IMR-90 (cell line): Measurements from ENCODE around the gene IRGM. TPM values are rescaled to one million over a fixed set of nuclear protein-coding genes. Genes with fewer than 3 reads are reported as not detected.

ENCODE experiments used
- ATAC-seq: fragments of 200-7000 bp; cut with Tn5 transposase; 2 replicates; pipeline ENCODE4 v1.9.1; 2020; ENCODE audit warnings: low read depth, mild to moderate bottlenecking, moderate library complexity
- BruUV-seq: library from RNA; stranded (reverse); fragments of 400-500 nt; replicated peaks from 2 replicates; lab custom pipeline; 2021; lab: Mats Ljungman, UMichigan
- CTCF ChIA-PET: fragments of 300-600 bp; formaldehyde crosslinking; extraction: SDS; loops from one replicate; lab custom pipeline; 2021; ENCODE audit warnings: antibody characterized with exemption; lab: Yijun Ruan, JAX
- POLR2A ChIA-PET: fragments of 300-600 bp; sonication (Branson Sonifier 250); formaldehyde crosslinking; loops from one replicate; lab custom pipeline; 2022; ENCODE audit warnings: antibody characterized with exemption; ENCODE audit not compliant: unreplicated experiment; lab: Charles Lee
- DNase-seq: peaks from one replicate; pipeline ENCODE4 v3.0.0; 2013
- H2AFZ ChIP-seq: replicated peaks from 2 replicates; pipeline ENCODE3; 2013; ENCODE audit warnings: low read length, mild to moderate bottlenecking; ENCODE audit not compliant: poor library complexity
- H2AK5ac ChIP-seq: 2 replicates; pipeline ENCODE4 v1.6.1; 2013; ENCODE audit warnings: low read depth, low read length, inconsistent platforms
- H2AK9ac ChIP-seq: replicated peaks from 2 replicates; pipeline ENCODE3; 2013; ENCODE audit warnings: mild to moderate bottlenecking, low read depth, low read length, moderate library complexity; ENCODE audit not compliant: poor library complexity
- H2BK120ac ChIP-seq: 2 replicates; pipeline ENCODE4 v1.6.1; 2013; ENCODE audit warnings: low read depth, low read length, inconsistent platforms
- H2BK15ac ChIP-seq: 3 replicates; pipeline ENCODE4 v1.6.1; 2013; ENCODE audit warnings: low read depth, low read length, inconsistent platforms
- H2BK20ac ChIP-seq: 2 replicates; pipeline ENCODE4 v1.6.1; 2013; ENCODE audit warnings: low read depth, mild to moderate bottlenecking, inconsistent platforms, low read length, moderate library complexity
- H2BK5ac ChIP-seq: 2 replicates; pipeline ENCODE4 v1.6.1; 2013; ENCODE audit warnings: mild to moderate bottlenecking, low read depth, low read length, inconsistent platforms; ENCODE audit not compliant: poor library complexity, severe bottlenecking
- H3K14ac ChIP-seq: replicated peaks from 2 replicates; pipeline ENCODE4 v1.6.1; 2013; ENCODE audit warnings: low read depth, low read length, inconsistent platforms
- H3K18ac ChIP-seq: 2 replicates; pipeline ENCODE4 v1.6.1; 2013; ENCODE audit warnings: low read depth, low read length, control low read depth
- H3K23ac ChIP-seq: 2 replicates; pipeline ENCODE4 v1.6.1; 2013; ENCODE audit warnings: low read depth, low read length, inconsistent platforms
- H3K27ac ChIP-seq: 2 replicates; pipeline ENCODE4 v1.5.1; 2013; ENCODE audit warnings: mild to moderate bottlenecking, control low read depth, low read length; ENCODE audit not compliant: insufficient read depth
- H3K27me3 ChIP-seq: 2 replicates; pipeline ENCODE4 v1.6.1; 2013; ENCODE audit warnings: low read length; ENCODE audit not compliant: control insufficient read depth, insufficient read depth
- H3K36me3 ChIP-seq: 2 replicates; pipeline ENCODE4 v1.6.1; 2013; ENCODE audit warnings: low read length, mixed read lengths; ENCODE audit not compliant: control insufficient read depth, insufficient read depth
- H3K4ac ChIP-seq: 2 replicates; pipeline ENCODE4 v1.6.1; 2013; ENCODE audit warnings: low read depth, low read length, inconsistent platforms
- H3K4me1 ChIP-seq: 2 replicates; pipeline ENCODE4 v1.6.1; 2013; ENCODE audit warnings: low read length, mixed read lengths; ENCODE audit not compliant: control insufficient read depth, insufficient read depth
- H3K4me2 ChIP-seq: 2 replicates; pipeline ENCODE4 v1.6.1; 2013; ENCODE audit warnings: low read depth, mild to moderate bottlenecking, control low read depth, low read length, moderate library complexity
- H3K4me3 ChIP-seq: 2 replicates; pipeline ENCODE4 v1.5.1; 2013; ENCODE audit warnings: low read depth, mild to moderate bottlenecking, control low read depth, low read length, moderate library complexity; ENCODE audit not compliant: insufficient read depth
- H3K56ac ChIP-seq: 2 replicates; pipeline ENCODE4 v1.6.1; 2013; ENCODE audit warnings: low read length, inconsistent platforms; ENCODE audit not compliant: insufficient read depth; ENCODE audit errors: extremely low read depth
- H3K79me1 ChIP-seq, 2 experiments: 2 replicates each; pipeline ENCODE4 v1.6.1; 2013; ENCODE audit warnings: low read length in 2 of 2, inconsistent platforms in 1 of 2, low read depth in 1 of 2
- H3K9ac ChIP-seq: 2 replicates; pipeline ENCODE4 v1.6.1; 2013; ENCODE audit warnings: low read depth, low read length, control low read depth
- H3K9me1 ChIP-seq: 2 replicates; pipeline ENCODE4 v1.6.1; 2013; ENCODE audit warnings: low read length, inconsistent platforms; ENCODE audit not compliant: insufficient read depth
- H3K9me3 ChIP-seq: 2 replicates; pipeline ENCODE4 v1.6.1; 2013; ENCODE audit warnings: low read length; ENCODE audit not compliant: control insufficient read depth, insufficient read depth
- H4K20me1 ChIP-seq: 2 replicates; pipeline ENCODE4 v1.6.1; 2013; ENCODE audit warnings: low read length, inconsistent platforms; ENCODE audit not compliant: insufficient read depth
- H4K5ac ChIP-seq: 2 replicates; pipeline ENCODE4 v1.6.1; 2013; ENCODE audit warnings: mild to moderate bottlenecking, low read depth, low read length, control low read depth
- H4K8ac ChIP-seq, 2 experiments: 2 replicates each; pipeline ENCODE4 v1.6.1; 2013; ENCODE audit warnings: low read depth in 2 of 2, low read length in 2 of 2, control low read depth in 1 of 2, inconsistent platforms in 1 of 2
- H4K91ac ChIP-seq: 2 replicates; pipeline ENCODE4 v1.6.1; 2013; ENCODE audit warnings: low read depth, low read length, inconsistent platforms; ENCODE audit not compliant: insufficient read depth
- BHLHE40 ChIP-seq: fragments of 150-350 bp; IDR thresholded peaks from 2 replicates; pipeline ENCODE4 v1.6.1; 2016; ENCODE audit warnings: mild to moderate bottlenecking, low read depth, low read length
- CEBPB ChIP-seq: IDR thresholded peaks from 2 replicates; pipeline ENCODE4 v1.6.1; 2012; ENCODE audit warnings: low read depth, low read length, improper control_type of control experiment
- CHD1 ChIP-seq: IDR thresholded peaks from 2 replicates; pipeline ENCODE4 v1.6.1; 2012; ENCODE audit warnings: low read depth, low read length, improper control_type of control experiment
- CTCF ChIP-seq: conservative IDR thresholded peaks from 2 replicates; pipeline ENCODE4 v1.5.1; 2012; ENCODE audit warnings: mild to moderate bottlenecking, low read depth, low read length, improper control_type of control experiment
- FOS ChIP-seq: fragments of 150-350 bp; IDR thresholded peaks from 2 replicates; pipeline ENCODE4 v1.6.1; 2016; ENCODE audit warnings: low read depth, low read length
- MAFK ChIP-seq: IDR thresholded peaks from 2 replicates; pipeline ENCODE4 v1.6.1; 2012; ENCODE audit warnings: low read depth, low read length, improper control_type of control experiment
- MAZ ChIP-seq: IDR thresholded peaks from 2 replicates; pipeline ENCODE4 v1.6.1; 2012; ENCODE audit warnings: low read depth, mild to moderate bottlenecking, low read length, improper control_type of control experiment, moderate library complexity, borderline replicate concordance
- MXI1 ChIP-seq: IDR thresholded peaks from 2 replicates; pipeline ENCODE4 v1.6.1; 2012; ENCODE audit warnings: low read depth, mild to moderate bottlenecking, low read length, moderate library complexity, borderline replicate concordance
- NFE2L2 ChIP-seq: fragments of 150-350 bp; IDR thresholded peaks from 2 replicates; pipeline ENCODE4 v1.6.1; 2016; ENCODE audit warnings: low read depth, mild to moderate bottlenecking, low read length
- POLR2A ChIP-seq: IDR thresholded peaks from 2 replicates; pipeline ENCODE4 v1.6.1; 2012; ENCODE audit warnings: mild to moderate bottlenecking, low read depth, low read length
- RAD21 ChIP-seq: IDR thresholded peaks from 2 replicates; pipeline ENCODE4 v1.6.1; 2012; ENCODE audit warnings: low read length, improper control_type of control experiment
- RCOR1 ChIP-seq: IDR thresholded peaks from 2 replicates; pipeline ENCODE4 v1.6.1; 2012; ENCODE audit warnings: mild to moderate bottlenecking, low read length, improper control_type of control experiment; ENCODE audit not compliant: insufficient replicate concordance
- RFX5 ChIP-seq: IDR thresholded peaks from 2 replicates; pipeline ENCODE4 v1.8.0; 2012; ENCODE audit warnings: low read depth, mild to moderate bottlenecking, low read length, moderate library complexity
- SMC3 ChIP-seq: fragments of 150-350 bp; IDR thresholded peaks from 2 replicates; pipeline ENCODE4 v1.6.1; 2016; ENCODE audit warnings: low read depth, mild to moderate bottlenecking, antibody characterized with exemption, low read length, moderate library complexity
- USF2 ChIP-seq: fragments of 150-350 bp; IDR thresholded peaks from 2 replicates; pipeline ENCODE4 v1.6.1; 2017; ENCODE audit warnings: mild to moderate bottlenecking, antibody characterized with exemption, low read length, low read depth
- WGBS, 2 experiments: methylation state at CpG; one replicate each; pipeline versions ENCODE4 v1.1.5 to v1.1.7; 2013; ENCODE audit warnings: missing lambda C conversion rate in 2 of 2; ENCODE audit not compliant: insufficient read length in 1 of 2; ENCODE audit errors: extremely low coverage in 2 of 2; 5-methylcytosine and 5-hydroxymethylcytosine counted together
- dilution Hi-C: fragments of 300-500 bp; cut with HindIII; formaldehyde crosslinking; loops from one replicate; pipeline ENCODE4 v1.14.3; 2018; ENCODE audit warnings: low sequenced_read_pairs; ENCODE audit not compliant: unreplicated experiment
- in situ Hi-C: fragments of 300-500 bp; cut with MboI; formaldehyde crosslinking; loops from 3 replicates; pipeline ENCODE4 v1.14.3; 2019; ENCODE audit warnings: low sequenced_read_pairs, inconsistent platforms, mixed read lengths
- intact Hi-C: fragments of 100-400 bp; cut with micrococcal nuclease; formaldehyde crosslinking; loops from 2 replicates; pipeline ENCODE4 v1.10.0; 2022
- polyA plus RNA-seq, 3 experiments: library from polyadenylated mRNA; depleted of rRNA; stranded (reverse); fragments of >200 nt; gene quantifications; 2 replicates each; pipeline ENCODE4 v1.2.3, GENCODE V29; 2012; ENCODE audit warnings: low replicate concordance in 1 of 3
- total RNA-seq: library from RNA; depleted of rRNA; stranded (reverse); fragments of >200 nt; gene quantifications from 2 replicates; pipeline ENCODE4 v1.2.3, GENCODE V29; 2012

IRGM gene
- total and polyA plus RNA-seq, 2 of the 4 experiments (the other 2 are of a cell fraction): not detected

GRCh38 chr5:150801117-150801927 lies 45.0 kb upstream of the IRGM start:
- peak overlapping the region; percentile 50; the same call in 1 of the 2 replicates for H2BK20ac ChIP-seq
- peak overlapping the region; percentile 86 for H4K5ac ChIP-seq
- 0 out of 2 replicates have a peak, but pooled peaks cover 3% of the 10 kb centered on the region for H3K9me1 ChIP-seq
- ATAC-seq (peak; percentile 93), DNase-seq (peak; percentile 77)
- peak overlapping the region; percentile 56 for H3K4ac ChIP-seq
- H3K27ac ChIP-seq: peak overlapping the region; percentile 54
- peak overlapping the region; percentile 68 for H2BK5ac ChIP-seq
- peak overlapping the region; percentile 36 for H3K4me3 ChIP-seq
- H2BK120ac ChIP-seq: peak overlapping the region; percentile 76
- H3K27me3 ChIP-seq: no peaks in the 10 kb centered on the region
- dilution Hi-C loops: no loop called here
- H4K20me1 ChIP-seq: no peaks in the 10 kb centered on the region
- intact Hi-C loops: loop anchor here (1.0 to 5.0 kb wide), 5 partner anchors 46 to 721 kb away; partner anchors contain the start of gene GM2A
- H3K56ac ChIP-seq: peak overlapping the region; percentile 69; the same call in 1 of the 2 replicates
- BruUV-seq: no TSS peak
- H3K9ac ChIP-seq: peak overlapping the region; percentile 67
- peak overlapping the region; percentile 79 for H3K18ac ChIP-seq
- no peak overlapping the region for H2AK5ac ChIP-seq
- H3K4me1 ChIP-seq: peaks cover 8% of the 10 kb centered on the region
- no peaks in the 10 kb centered on the region; the same call in 1 of the 2 replicates for H3K9me3 ChIP-seq
- H4K91ac ChIP-seq: peak overlapping the region; percentile 59
- peak overlapping the region; percentile 92 for H2AFZ ChIP-seq
- peak overlapping the region; percentile 17 to 89; a peak in 3 of 4 replicates for H4K8ac ChIP-seq
- no peak overlapping the region for H2AK9ac ChIP-seq
- 7% methylated on average over 3 of the region's 15 CpGs; no CpG with 5 or more reads in 1 of the 2 experiments for WGBS, 2 experiments
- in situ Hi-C loops: no loop called here
- H2BK15ac ChIP-seq: peak overlapping the region; percentile 66; the same call in 2 of the 3 replicates
- CTCF ChIA-PET: interaction anchor here (0.7 to 2.8 kb wide), 11 partner anchors 9 to 422 kb away, joined by 3 to 26 read pairs (median 7); partner anchors contain the start of genes IRGM and SMIM3
- peaks cover 7% of the 10 kb centered on the region for H3K36me3 ChIP-seq
- peak overlapping the region; percentile 98 for H3K4me2 ChIP-seq
- peaks cover 2 to 11% of the 10 kb centered on the region in 2 experiments; a peak in 2 of 4 replicates for H3K79me1 ChIP-seq
- H3K23ac ChIP-seq: peak overlapping the region; percentile 5; the same call in 1 of the 2 replicates
- POLR2A ChIA-PET: no interaction called here
- H3K14ac ChIP-seq: peak overlapping the region; percentile 75
- TF ChIP-seq RAD21 (peak; percentile 53), RCOR1 (no peak), RFX5 (no peak), NFE2L2 (no peak), POLR2A (no peak; the same call in 1 of the 2 replicates), SMC3 (peak; percentile 59), CTCF (peak; percentile 66), CHD1 (no peak), BHLHE40 (no peak), MAFK (no peak), USF2 (no peak), MAZ (no peak), CEBPB (no peak), FOS (no peak), MXI1 (no peak)
